NCI-H146 (cell line): ENCODE measurements around the gene MOXD1.
"Not testable (repeated sequence)": the region's sequence is repeated elsewhere in the genome, so short reads cannot be mapped to it uniquely, and the experiment has no call there.

Source experiments
- DNase-seq: peaks from one replicate; lab custom pipeline; 2025; lab: John Stamatoyannopoulos, UW

Gene MOXD1

DNA sequence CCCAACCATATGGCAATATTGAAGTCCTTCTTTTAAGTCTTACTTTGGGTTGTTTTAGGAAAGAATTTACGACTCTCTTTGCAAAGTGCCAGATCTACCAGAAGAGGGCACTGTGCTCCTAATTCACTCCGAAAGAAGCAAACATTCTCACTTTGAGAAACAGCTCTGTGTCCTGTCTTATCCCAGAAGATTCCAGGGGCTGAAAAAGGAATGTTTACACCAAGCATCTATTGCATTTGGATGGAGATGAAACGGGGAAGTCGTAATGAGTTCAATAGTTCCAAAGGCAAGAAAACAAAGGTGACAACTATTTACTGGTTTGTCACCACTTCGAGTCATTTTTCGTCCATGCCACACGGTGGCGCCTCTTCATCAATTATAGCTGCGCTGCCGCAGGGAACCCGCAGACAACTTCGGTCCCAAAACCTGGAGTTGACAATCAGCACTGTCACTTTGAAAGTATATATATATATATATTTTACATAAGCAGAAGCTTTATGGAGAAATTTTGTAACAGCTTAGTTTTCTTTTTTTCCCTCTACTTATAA, 121.6 kb downstream of the MOXD1 start:
- DNase-seq = peak; percentile 84

DNA sequence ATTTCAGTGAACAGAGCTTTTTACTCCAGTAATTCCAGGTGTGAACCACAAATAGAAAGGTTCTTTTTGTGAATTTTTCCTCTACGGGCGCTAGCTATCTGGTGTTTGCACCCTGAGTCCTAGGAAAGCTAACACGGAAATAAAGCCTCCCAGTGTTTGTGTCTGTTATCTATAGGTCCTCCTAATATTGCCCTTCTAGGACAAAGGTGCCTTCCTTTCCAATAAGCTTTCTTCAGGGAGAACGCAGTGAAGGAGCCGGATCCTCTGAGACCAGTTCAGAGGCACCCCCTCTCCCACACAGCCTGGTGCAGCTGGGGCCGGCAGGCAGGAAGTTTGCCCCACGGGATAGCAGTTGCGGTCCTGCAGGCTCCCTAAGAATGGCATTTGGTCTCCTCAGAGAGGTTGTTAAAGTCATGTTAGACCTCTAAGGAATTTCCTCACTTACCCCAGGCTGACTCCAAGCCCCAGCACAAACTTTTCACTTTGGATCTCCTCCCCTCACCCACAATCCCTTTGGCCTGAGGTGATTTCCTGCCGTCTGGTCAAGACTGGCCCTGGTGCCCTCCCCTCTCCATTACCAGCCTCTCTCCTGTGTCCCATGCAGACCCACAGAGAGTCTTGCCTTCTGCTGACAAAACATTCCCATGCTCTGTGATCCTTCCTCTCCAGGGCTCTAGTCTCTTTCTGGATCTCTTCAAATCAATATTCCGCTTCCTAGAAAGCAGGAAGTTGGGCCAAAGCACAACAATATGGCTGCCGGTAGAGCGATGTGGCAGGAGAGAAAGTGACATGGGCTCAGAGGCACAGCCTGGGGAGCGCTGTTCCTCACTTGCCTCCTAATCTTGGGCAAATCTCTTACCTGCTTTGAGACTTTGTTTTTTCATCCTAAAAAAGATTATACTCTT, 126.0 kb downstream of the MOXD1 start:
- DNase-seq = no peak

GRCh38 chr6:132272776-132273175, 128.5 kb downstream of the MOXD1 start:
- DNase-seq = no peak

DNA sequence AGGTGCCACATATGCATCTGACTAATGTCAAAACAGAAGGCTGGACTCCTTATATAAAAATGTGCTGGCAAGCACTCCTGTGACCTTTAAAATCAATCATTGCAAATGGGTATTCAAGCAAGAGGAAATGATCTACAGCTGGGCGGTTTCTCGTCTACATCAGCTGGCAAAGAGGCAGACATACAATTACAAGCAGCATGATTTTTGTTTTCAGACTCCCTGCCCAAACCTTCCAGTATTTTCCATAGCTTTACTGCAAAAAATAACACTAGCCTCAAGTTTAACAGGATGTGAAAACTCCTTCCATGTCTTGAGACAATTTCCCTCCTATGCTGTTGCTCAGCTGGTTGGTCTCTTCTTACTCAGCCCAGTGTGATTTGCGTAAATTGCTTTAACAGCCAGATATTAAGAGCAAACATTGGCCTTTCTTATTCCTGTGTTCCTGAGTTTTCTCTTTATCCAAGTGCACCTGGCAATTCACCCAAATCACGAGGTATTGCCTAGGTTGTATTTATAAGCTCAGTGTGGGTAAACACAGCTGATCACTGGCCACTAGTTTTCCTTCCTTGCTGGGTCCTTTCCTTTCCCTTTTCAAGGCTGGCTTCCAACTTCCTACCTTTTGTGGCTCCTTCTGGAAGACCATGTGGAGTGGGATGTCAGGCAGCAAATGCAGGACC, 130.4 kb downstream of the MOXD1 start:
- DNase-seq = peak; percentile 96

DNA sequence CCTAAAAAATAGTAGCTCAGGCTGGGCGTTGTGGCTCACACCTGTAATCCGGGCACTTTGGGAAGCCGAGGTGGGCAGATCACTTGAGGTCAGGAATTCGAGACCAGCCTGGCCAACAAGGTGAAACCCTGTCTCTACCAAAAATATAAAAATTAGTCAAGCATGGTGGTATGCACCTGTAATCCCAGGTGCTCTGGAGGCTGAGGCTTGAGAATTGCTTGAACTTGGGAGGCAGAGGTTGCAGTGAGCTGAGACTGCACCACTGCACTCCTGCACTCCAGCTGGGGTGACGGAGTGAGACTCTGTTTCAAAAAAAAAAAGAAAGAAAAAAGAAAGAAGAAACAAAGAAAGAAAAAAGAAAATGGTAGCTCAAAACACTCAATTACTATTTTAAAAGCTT, 132.6 kb downstream of the MOXD1 start:
- not testable (repeated sequence) for DNase-seq

DNA sequence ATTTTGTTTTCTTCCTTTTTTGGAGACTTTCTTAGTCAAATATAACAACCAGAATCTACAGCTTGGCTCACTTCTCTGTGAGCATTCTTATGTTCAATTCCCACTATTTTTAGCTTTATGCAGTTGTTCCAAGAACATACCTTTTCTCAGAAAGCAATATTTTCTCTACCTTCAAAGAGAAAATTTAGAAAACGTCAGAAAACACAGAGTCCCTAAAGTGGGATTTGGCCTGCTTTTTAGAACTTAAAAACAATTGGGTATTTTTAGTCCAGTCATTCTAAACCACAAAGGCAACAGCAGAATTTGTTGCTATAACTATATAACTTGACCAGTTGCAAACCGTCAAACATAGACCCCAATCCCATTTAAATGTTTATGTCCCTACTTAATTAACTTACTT, 133.1 kb downstream of the MOXD1 start:
- no peak for DNase-seq

DNA sequence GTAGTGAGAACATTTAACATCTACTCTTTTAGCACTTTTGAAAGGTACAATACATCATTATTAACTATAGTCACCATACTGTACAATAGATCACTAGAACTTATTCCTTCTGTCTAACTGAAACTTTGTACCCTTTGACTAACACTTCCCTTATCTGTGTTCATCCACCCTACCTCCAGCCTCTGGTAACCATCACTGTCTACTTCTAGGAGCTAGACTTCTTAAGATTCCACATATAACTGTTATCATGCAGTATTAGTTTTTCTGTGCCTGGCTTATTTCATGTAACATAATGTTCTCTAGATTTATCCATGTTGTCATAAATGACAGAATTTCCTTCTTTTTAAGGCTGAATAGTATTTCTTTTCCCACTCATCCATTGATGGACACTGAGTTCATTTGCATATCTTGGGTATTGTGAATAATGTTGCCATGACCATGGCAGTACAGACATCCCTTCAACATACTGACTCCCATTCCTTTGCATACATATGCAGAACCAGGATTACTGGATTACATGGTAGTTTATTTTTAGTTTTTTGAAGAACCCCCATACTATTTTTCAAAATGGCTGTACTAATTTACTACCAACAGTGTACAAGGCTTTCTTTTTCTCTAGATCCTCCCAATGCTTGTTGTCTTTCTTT, 135.7 kb downstream of the MOXD1 start:
- DNase-seq = no peak

- DNase-seq = no peak
Observed at GRCh38 chr6:132264021-132264500, 137.2 kb downstream of the MOXD1 start.

- DNase-seq = no peak
Observed at GRCh38 chr6:132261354-132261753, 139.9 kb downstream of the MOXD1 start.

DNA sequence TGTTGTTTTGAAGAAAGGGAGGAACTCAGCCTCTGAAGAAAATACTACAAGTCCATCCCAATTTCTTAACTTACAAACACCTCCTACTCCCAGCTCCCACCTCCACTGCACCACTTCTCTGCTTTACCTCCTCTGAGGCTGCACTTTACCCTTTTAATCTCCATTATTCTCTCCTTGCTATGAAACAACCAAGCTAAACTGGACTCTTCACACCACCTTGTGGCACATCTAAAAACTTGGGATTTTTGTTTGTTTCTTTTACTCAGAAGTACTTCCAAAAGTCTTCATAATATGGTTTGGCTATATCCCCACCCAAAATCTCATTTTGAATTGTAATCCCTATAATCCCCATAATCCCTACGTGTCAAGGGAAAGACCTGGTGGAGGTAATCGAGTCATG, 142.2 kb downstream of the MOXD1 start:
- DNase-seq = no peak

- peak; percentile 26 for DNase-seq
Observed at GRCh38 chr6:132257561-132257960, 143.7 kb downstream of the MOXD1 start.

GRCh38 chr6:132256457-132256856, 144.8 kb downstream of the MOXD1 start:
- no peak for DNase-seq

GRCh38 chr6:132253906-132254305, 147.4 kb downstream of the MOXD1 start:
- DNase-seq = no peak

- DNase-seq = no peak
Observed at GRCh38 chr6:132253211-132253610, 148.1 kb downstream of the MOXD1 start.

GRCh38 chr6:132252113-132252512, 149.2 kb downstream of the MOXD1 start:
- no peak for DNase-seq

GRCh38 chr6:132251711-132252110, 149.6 kb downstream of the MOXD1 start:
- no peak for DNase-seq

DNA sequence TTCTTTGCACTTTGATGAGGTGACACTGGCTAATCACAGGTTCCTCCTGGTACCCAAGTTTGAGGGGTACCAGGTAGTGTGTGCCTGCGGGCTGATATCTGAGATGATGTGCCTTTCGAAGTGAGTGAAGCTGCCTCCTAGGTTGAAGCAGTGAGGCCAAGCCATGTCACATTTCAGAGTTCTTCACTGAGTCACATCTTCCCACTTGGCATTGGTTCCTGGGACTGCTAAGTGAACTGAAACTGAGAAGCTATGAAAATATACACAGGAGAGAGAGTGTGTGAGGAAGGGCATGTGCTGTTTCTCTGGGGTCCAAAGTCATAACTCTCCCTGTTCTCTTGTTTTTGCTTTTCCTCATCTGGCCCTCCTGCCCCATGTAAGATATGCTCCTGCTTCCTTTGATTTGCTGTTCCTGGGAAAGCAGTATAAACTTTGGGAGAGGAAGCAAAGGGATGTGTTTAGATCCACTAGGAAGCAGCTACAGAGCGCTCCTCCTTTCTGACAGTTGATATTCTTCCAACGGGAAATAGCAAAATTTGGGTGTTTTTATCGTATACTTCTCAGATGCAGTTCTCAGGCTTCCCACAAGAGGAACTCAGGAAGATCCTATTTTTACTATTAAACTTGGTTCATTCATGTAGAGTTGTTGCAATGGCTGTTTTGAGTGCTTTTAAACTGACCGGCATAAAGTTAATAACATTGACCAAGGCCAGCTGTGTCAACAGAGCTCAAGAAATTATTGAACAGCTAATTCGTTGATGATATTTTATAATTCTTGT, 153.7 kb downstream of the MOXD1 start:
- peak; percentile 32 for DNase-seq

DNA sequence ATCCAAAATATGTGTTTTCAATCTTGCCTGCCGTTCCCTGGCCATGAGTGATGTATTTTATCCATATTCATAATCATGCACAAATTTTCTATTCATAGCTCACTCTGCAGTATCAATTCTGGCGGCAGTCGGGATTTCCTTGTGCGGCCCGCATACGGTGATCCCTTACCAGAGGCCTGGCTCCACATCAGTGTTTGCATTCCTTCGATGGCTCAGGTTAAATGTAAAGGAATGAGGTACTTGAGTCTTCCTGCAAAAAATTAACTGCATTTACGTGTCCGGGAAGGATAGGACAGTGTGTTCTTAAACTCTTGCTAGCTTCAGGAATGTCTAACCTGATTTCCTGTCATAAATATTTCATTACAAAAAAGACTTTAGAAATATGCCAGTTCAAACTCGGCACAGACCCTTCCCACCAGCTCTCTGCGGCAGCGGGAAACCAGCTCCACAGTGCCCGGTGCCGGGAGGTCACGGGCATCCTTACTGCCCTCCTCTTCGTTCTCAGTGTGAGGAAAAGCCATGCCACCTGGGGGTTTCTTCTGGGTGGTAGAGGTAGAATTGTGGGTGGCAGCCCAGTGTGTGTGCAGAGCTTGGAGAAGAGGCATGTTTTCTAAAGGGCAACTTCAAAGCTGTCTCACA, 154.5 kb downstream of the MOXD1 start:
- no peak for DNase-seq

DNA sequence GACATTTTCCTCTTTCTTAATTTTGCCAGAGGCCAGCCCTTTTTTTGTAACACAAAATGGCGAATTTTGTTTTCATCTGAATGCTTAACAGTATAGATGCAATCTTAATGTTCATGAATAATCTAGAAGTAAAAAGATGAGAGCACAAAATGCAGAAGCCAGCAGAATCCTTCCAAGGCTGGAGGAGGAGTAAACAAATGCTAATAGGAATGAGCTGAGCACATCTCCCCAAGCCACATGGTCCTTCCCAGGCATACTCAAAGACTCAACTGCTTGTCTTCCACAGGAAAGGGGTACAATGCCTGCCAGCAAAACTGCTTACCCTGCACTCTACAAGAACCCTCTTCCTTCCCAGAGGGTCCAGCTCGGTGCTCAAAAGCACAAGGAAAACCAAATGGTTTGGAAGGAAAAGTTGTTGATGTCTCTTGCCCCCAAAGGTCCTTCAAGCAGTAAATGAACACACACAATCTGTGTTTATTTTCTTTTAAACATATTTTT, 155.1 kb downstream of the MOXD1 start:
- no peak for DNase-seq
